ENCODE measurements around the gene PYGB.

Gene PYGB

GRCh38 chr20:25283221-25283951 is 35.5 kb downstream of the PYGB start:
- H3K4me3 ChIP-seq (ENCODE audit: low read depth, low read length) = no peak overlapping the region
- TF ChIP-seq CTCF (IDR thresholded peaks at IDR 0.05; ENCODE audit: borderline replicate concordance, insufficient read depth, low read depth, low read length) = no peak

- no peak for TF ChIP-seq CTCF (IDR thresholded peaks at IDR 0.05; ENCODE audit: borderline replicate concordance, insufficient read depth, low read depth, low read length)
Observed at GRCh38 chr20:25284131-25284601, 36.3 kb downstream of the PYGB start.

GRCh38 chr20:25285091-25285647 is 37.3 kb downstream of the PYGB start:
- H3K4me3 ChIP-seq (ENCODE audit: low read depth, low read length) = no peak overlapping the region
- TF ChIP-seq CTCF (IDR thresholded peaks at IDR 0.05; ENCODE audit: borderline replicate concordance, insufficient read depth, low read depth, low read length) = no peak

More at GRCh38 chr20:25284131-25284601, 36.3 kb downstream of the PYGB start:
- no peak overlapping the region for H3K4me3 ChIP-seq (ENCODE audit: low read depth, low read length)

GRCh38 chr20:25285856-25286798 is 38.2 kb downstream of the PYGB start:
- no peak for TF ChIP-seq CTCF (IDR thresholded peaks at IDR 0.05; ENCODE audit: borderline replicate concordance, insufficient read depth, low read depth, low read length)
- H3K4me3 ChIP-seq (ENCODE audit: low read depth, low read length) = no peak overlapping the region

- H3K4me3 ChIP-seq (ENCODE audit: low read depth, low read length) = no peak overlapping the region
- TF ChIP-seq CTCF (IDR thresholded peaks at IDR 0.05; ENCODE audit: borderline replicate concordance, insufficient read depth, low read depth, low read length) = no peak
Observed at GRCh38 chr20:25286917-25287316, 39.0 kb downstream of the PYGB start.

- H3K4me3 ChIP-seq (ENCODE audit: low read depth, low read length) = no peak overlapping the region
- TF ChIP-seq CTCF (IDR thresholded peaks at IDR 0.05; ENCODE audit: borderline replicate concordance, insufficient read depth, low read depth, low read length) = no peak
Observed at GRCh38 chr20:25287631-25288290, 39.9 kb downstream of the PYGB start.

Data from GM12875 (cell line).